PFSK-1 (cell line): ENCODE measurements around the gene MTG1.

ENCODE experiments used
- FOXP2 ChIP-seq: optimal IDR thresholded peaks from 2 replicates; pipeline ENCODE3; 2011; ENCODE audit warnings: borderline replicate concordance, control low read depth, inconsistent platforms; ENCODE audit not compliant: insufficient read depth; ENCODE audit errors: extremely low read length, extremely low read depth
- POLR2AphosphoS5 ChIP-seq: IDR thresholded peaks from 2 replicates; pipeline ENCODE4 v1.6.1; 2012; ENCODE audit warnings: low read depth, mild to moderate bottlenecking, control low read depth, low read length, moderate library complexity
- SIN3A ChIP-seq: IDR thresholded peaks from 2 replicates; pipeline ENCODE4 v1.6.1; 2012; ENCODE audit warnings: mild to moderate bottlenecking, low read length, moderate library complexity, borderline replicate concordance; ENCODE audit not compliant: insufficient read depth
- TAF1 ChIP-seq: IDR thresholded peaks from 2 replicates; pipeline ENCODE4 v1.6.1; 2012; ENCODE audit warnings: low read length, control low read depth, borderline replicate concordance; ENCODE audit not compliant: insufficient read depth
- TF ChIP-seq, protein P1 (sequence below), 2 experiments: IDR thresholded peaks; 2 replicates each; pipeline versions ENCODE4 v1.6.1 to v1.8.0; 2011 to 2012; ENCODE audit warnings: low read depth in 2 of 2, low read length in 2 of 2, control low read depth in 1 of 2, inconsistent platforms in 1 of 2, mild to moderate bottlenecking in 1 of 2, moderate library complexity in 1 of 2; ENCODE audit not compliant: insufficient read depth in 1 of 2

MTG1 gene

DNA sequence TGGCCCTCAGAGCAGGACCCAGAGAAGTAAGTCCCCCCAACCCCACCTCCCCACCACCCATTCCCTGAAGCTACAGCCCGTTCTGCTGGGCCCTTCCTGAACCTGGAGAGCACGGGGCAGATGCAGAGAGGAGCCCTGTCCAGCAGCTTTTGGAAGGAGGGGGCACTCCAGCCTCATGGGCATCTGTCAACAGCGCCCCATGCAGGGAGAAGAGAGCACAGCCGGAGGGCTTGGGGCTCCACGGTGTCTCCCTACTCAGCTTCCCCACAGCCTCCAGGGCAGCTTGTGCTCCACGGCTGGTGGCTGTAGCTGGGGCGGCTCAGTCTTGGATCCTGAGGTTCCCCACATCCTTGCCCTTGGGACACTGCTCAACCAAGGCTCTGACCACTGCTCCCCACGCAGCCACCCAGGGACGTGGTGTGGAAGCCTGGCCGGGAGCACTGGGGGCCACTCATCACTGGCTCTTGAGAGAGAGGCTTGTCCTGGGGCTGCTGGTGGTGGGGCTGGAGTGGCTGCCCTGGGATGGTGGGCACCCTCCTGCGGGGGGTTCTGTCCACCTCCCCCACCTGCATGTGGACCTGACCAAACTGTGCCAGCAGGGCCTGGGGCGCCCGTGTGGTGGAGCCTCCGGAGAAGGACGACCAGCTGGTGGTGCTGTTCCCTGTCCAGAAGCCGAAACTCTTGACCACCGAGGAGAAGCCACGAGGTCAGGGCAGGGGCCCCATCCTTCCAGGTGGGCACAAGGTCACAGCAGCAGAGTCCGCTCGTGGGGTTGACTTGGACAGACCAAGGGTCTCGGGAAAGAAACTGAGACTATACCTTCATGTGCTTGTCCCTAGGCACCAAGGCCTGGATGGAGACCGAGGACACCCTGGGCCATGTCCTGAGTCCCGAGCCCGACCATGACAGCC is 42.3 kb upstream of the MTG1 start:
- TF ChIP-seq TAF1 (no peak), SIN3A (no peak), FOXP2 (no peak), POLR2AphosphoS5 (no peak)
- TF ChIP-seq, protein P1, sequence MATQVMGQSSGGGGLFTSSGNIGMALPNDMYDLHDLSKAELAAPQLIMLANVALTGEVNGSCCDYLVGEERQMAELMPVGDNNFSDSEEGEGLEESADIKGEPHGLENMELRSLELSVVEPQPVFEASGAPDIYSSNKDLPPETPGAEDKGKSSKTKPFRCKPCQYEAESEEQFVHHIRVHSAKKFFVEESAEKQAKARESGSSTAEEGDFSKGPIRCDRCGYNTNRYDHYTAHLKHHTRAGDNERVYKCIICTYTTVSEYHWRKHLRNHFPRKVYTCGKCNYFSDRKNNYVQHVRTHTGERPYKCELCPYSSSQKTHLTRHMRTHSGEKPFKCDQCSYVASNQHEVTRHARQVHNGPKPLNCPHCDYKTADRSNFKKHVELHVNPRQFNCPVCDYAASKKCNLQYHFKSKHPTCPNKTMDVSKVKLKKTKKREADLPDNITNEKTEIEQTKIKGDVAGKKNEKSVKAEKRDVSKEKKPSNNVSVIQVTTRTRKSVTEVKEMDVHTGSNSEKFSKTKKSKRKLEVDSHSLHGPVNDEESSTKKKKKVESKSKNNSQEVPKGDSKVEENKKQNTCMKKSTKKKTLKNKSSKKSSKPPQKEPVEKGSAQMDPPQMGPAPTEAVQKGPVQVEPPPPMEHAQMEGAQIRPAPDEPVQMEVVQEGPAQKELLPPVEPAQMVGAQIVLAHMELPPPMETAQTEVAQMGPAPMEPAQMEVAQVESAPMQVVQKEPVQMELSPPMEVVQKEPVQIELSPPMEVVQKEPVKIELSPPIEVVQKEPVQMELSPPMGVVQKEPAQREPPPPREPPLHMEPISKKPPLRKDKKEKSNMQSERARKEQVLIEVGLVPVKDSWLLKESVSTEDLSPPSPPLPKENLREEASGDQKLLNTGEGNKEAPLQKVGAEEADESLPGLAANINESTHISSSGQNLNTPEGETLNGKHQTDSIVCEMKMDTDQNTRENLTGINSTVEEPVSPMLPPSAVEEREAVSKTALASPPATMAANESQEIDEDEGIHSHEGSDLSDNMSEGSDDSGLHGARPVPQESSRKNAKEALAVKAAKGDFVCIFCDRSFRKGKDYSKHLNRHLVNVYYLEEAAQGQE (IDR thresholded peaks at IDR 0.05; ENCODE audit: insufficient read depth in 1 of 2, low read depth in 2 of 2, low read length in 2 of 2): no peak

DNA sequence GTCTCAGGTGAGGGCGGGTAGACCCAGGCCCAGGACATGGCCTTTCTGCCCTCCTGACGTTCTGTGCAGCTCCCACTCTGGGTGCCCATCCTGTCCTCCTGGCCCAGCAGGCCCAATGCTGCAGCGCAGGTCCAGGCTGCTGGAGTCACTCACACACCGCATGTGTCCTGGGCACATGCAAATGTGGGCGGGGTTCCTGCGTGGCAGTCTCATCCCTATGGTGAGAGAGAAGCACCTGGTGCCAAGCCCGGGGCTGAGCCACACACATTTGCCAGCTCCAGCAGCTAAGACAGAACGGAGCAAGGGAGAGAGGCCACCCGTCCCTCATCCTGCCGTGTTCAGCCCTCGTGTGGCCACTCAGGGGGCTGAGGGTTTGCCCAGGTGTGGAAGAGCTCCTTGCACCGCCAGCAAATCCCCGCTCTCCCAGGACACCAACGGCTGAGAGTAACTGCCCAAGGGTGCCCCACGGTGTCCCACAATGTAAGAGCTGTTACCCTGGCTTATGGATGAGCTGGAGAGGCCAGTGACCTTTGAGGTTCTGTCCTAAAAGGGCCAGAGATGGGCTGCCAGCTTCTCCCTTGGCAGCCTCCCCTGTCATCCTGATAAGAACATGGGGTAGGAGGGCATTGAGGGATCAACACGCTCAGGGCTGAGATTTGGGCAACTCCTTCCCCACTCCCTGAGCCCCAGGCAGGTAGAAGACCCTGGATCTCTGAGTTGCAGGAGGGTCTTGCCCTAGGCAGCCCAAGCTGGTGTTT is 40.6 kb upstream of the MTG1 start:
- no peak for TF ChIP-seq SIN3A
- TF ChIP-seq, protein P1 (IDR thresholded peaks at IDR 0.05; ENCODE audit: insufficient read depth in 1 of 2, low read depth in 2 of 2, low read length in 2 of 2): no peak
- TF ChIP-seq FOXP2: no peak
- TF ChIP-seq TAF1: no peak
- no peak for TF ChIP-seq POLR2AphosphoS5

DNA sequence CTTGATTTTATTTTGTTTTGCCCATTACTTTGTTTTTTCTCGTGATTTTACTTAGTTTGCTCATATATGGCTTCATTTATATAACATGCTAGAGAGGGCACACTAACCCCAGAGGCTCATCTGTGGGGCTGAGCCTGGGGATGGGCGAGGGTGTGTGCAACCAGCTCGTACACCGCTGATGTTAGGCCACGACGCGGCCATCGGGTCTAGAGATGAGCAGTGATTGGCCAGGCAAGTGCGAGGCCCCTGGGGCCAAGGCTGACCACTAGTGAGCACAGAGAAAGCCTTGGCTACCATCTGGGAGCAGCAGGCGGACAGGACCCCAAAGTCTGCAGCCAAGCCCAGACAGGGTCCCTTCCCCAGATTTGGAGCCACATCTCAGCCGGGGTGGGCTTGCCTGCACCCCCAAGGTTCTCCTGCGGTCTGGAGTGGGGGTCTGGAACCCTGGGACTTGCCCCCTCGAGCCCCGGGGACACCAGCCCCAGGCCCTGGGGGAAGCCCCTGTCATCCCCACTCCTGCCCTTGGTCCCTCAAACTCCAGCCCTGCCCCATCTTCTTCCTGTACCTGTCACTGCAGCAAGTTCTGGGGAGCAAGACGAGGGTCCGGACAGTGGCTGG is 39.9 kb upstream of the MTG1 start:
- no peak for TF ChIP-seq TAF1
- no peak for TF ChIP-seq FOXP2
- TF ChIP-seq, protein P1 (IDR thresholded peaks at IDR 0.05; ENCODE audit: insufficient read depth in 1 of 2, low read depth in 2 of 2, low read length in 2 of 2): no peak
- no peak for TF ChIP-seq POLR2AphosphoS5
- no peak for TF ChIP-seq SIN3A

DNA sequence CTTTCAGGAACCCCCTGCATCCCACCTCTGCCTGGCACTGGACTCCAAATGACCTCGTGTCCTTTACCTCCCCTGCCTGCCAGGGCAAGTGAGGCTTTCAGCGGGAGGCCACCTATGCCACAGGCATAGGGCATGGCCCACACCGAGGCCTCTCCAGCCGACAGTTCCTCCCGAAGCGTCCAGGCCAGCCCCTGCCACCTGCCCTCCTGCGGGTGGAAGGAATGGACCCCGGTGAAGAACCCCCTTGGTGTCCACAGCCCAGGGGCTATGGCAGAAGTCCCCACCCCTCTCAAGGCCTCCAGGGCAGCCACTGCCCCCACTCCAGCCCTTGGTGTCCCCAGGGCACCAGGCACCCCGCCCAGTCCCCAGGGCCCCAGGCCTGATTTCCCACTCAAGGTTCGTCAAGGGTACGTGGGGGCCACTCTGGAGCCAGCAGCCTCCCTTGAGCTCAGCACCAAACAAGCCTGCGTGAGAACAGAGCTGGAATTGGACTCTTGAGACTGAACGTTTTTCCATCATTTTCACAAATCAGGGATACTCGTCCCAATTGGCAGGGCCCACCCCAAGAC is 39.2 kb upstream of the MTG1 start:
- TF ChIP-seq, protein P1 (IDR thresholded peaks at IDR 0.05; ENCODE audit: insufficient read depth in 1 of 2, low read depth in 2 of 2, low read length in 2 of 2): no peak
- TF ChIP-seq FOXP2 (no peak), TAF1 (no peak), SIN3A (no peak), POLR2AphosphoS5 (no peak)
